CD1c-positive myeloid dendritic cell (primary cell): Measurements from ENCODE around the gene PDZD7.
"Not testable (repeated sequence)": the region's sequence is repeated elsewhere in the genome, so short reads cannot be mapped to it uniquely, and the experiment has no call there.

Source experiments
- DNase-seq: peaks from one replicate; pipeline ENCODE4 v3.0.0-alpha.2; 2016; ENCODE audit errors: extremely low spot score

Gene PDZD7

GRCh38 chr10:101040851-101041250 is 9.9 kb upstream of the PDZD7 start:
- DNase-seq, result no peak

DNA sequence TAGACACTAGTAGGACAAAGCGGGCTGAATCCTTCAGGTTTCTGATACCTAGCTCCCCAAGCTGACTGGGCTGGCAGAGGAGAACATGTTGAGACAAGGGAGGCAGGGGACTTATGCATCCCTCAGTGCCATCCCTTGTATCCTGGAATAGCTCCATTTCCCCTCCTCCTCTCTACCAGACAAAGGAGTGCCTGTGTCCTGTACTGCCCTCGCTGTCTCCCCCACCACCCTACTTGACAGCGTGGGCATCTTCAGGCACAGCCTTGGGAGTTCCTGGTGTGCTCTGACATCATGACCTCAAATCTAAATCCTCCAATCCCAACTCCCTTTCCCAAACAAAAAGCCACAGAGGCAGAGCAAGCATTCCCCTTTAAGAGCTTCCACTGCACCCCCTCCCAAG is 9.1 kb upstream of the PDZD7 start:
- DNase-seq, result no peak

GRCh38 chr10:101038484-101038883 is 7.6 kb upstream of the PDZD7 start:
- no peak for DNase-seq

- no peak for DNase-seq
Observed at GRCh38 chr10:101036726-101037125, 5.8 kb upstream of the PDZD7 start.

DNA sequence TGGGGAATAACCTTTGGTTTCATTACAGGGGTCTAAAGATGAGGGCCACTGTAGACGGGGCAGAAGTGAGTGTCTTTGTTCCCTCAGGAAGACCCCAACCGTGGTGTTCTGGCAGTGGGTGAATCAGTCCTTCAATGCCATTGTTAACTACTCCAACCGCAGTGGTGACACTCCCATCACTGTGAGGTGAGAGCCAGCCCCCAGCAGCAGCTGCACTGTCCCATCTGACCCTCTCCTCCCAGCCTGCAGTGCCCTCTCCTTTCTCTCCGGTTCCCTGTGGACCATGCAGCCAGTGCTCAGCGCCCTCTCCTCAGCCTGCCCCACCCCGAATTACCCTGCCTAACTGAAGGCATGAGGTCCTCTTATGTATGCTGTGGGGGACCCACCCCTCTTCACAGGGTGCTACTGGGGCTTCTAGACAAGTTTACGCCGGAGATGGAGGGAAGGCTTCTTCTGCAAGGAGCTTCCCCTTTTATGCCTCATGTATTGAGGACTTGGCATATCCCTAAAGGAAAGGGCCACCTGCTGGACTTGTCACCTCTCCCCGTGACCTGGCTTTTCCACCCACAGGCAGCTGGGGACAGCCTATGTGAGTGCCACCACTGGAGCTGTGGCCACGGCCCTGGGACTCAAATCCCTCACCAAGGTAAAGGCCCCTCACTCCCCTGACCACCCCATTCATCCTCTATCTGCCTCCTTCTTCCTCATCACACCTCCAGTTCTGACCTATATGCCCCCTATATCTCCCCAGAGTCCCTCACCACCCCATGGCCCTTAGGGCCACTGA is 5.2 kb upstream of the PDZD7 start:
- DNase-seq, result no peak

- no peak for DNase-seq
Observed at GRCh38 chr10:101035314-101035713, 4.4 kb upstream of the PDZD7 start.

- DNase-seq, result not testable (repeated sequence)
Observed at GRCh38 chr10:101034404-101034803, 3.5 kb upstream of the PDZD7 start.

DNA sequence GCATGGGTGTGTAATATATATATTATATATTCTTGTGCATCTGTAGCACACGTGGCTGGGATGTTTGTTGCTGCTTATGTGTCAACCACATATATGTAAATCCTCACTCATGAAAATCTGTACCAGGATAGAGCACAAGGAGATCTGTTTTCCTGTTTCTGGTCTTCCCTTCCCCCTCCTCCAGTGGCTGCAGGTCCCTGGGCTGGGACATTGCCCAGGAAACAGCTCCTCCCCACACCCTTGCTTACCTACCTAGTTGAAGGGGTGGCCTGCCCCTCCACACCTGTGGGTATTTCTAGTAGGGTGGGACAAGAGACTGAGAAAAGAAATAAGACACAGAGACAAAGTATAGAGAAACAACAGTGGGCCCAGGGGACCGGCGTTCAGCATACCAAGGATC is 2.3 kb upstream of the PDZD7 start:
- no peak for DNase-seq

DNA sequence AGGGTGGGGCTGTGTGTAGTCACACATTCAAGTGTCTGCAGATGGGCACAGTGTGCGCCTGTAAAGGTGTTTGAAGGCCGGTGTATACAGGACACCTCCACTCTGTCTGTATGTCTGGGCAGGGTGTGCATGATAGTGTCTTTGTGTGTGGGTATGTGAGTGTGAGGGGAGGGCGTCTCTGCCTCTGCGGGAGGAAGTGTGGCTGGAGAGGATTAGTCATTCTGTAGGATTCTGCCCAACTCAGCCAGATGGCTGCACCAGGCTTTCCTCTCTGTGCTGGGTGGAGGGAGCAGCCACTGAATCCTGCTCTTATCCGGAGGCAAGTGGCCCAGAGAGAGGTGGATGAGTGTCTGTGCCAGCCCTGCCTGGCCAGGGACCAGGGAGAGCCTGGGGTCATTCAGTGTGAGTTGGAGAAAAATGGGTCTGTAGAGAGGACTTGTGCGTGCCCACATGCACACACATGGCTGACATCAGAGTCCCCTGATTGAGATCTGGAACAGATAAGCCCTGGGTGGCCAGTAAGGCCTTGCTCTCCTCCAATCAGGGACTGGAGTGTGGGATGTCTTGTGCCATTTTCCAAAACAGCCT is 1.8 kb upstream of the PDZD7 start:
- DNase-seq, result peak; percentile 80

GRCh38 chr10:101031796-101032636 is 1.1 kb upstream of the PDZD7 start:
- peak; percentile 93 for DNase-seq

GRCh38 chr10:101030496-101031127 is 317 bp downstream of the PDZD7 start:
- no peak for DNase-seq

- no peak for DNase-seq
Observed at GRCh38 chr10:101029520-101030295, 1.2 kb downstream of the PDZD7 start.

GRCh38 chr10:101028446-101029337 is 2.2 kb downstream of the PDZD7 start:
- peak; percentile 64 for DNase-seq

DNA sequence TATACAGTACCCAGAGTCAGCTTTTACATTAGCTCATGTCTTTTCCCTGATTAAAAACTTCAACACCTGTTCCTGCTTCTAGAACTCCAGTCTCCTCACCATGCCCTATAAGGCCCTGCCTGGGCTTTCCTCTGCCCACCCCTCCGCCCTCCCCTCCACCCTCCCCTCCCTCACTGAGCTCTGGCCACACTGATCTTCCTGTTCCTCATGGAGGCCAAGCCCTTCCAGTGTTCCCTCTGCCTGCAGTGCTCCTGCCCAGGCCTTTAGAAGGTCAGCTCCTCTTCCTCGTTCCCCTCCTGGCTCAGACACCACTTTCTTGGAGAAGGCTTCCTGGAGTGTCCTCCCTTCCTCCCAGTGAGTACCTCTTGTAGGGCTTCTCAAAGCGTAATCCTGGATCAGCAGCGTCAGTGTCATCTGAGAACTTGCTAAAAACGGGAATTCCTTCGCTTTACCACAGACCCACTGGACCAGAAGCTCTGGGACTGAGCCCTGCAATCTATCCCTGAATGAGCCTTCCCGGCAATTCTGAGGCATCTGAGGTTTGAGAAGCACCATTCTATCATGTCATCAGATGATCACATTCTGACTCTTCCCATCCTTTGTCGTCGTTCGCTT is 3.7 kb downstream of the PDZD7 start:
- peak; percentile 29 for DNase-seq

DNA sequence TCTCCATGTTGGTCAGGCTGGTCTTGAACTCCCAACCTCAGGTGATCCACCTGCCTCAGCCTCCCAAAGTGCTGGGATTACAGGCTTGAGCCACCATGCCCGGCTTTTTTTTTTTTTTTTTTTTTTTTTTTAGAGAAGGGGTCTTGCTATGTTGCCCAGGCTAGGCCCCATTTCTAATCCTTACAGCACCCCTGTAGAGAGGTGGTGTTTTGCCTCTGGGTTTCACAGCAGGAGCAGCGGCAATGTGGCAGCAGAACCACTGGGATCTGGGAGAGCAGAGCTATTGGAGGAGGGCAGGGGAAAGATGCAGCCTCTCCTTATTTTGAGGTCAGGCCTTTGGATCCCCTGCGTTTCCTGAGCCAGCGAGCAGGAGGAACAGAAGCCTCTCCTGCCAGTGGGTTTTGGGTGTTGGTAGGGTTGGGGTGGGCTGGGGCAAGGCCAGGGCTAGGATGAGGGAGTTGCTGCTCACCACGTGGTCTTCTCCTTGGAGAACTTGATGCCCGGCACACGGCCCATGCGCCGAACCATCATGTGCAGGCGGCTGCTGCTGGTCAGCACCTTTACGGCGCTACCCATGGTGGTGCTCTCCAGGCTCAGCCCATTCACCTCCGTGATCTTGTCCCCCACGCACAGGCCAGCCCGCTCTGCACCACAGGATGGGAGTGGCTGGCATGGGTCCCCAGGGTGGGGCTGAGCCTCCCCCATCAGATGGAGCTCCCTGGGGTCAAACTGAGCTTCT is 7.8 kb downstream of the PDZD7 start:
- DNase-seq, result no peak

DNA sequence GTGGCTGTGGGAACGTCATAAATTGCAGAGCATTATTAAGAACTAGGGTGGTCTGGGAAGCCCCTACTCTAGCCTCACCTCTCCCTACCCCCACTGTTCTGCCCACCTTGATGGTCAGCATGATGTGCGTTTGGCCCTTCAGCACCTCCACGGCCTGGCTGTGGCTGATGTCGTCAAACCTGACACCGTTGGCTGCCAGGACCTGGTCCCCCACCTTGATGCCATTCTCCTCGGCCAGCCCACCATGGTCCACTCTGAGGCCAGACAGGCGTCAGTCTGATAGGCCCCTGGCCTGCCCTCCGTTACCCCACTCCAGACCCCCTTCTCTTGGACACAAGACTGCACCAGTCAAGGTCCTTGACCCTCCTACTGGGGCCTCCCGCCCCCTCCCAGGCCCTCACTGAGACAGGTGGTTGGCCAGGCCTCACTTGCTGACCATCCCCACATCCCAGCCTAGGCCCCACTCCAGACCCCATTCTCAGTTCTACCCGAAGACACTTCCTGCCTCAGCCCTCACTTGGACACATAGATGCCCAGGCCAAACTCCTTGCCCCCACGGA is 9.2 kb downstream of the PDZD7 start:
- no peak for DNase-seq

GRCh38 chr10:101021239-101021638 is 9.7 kb downstream of the PDZD7 start:
- no peak for DNase-seq

- no peak for DNase-seq
Observed at GRCh38 chr10:101020427-101021075, 10.4 kb downstream of the PDZD7 start.

DNA sequence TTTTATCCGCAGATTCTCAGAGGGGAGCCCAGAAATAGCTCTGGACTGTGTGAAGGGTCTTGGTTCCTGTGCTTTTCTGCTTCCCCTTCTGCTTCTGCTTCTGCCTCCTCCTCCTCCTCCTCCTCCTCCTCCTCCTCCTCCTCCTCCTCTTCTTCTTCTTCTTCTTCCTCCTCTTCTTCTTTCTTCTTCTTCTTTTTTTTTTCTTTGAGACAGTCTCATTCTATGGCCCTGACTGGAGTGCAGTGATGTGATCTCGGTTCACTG is 11.6 kb downstream of the PDZD7 start:
- peak; percentile 34 for DNase-seq
